Neuronal stem cell (in vitro differentiated cells): ENCODE measurements around the gene ESYT2.

Source experiments
- DNase-seq: peaks from one replicate; pipeline ENCODE4 v3.0.0-alpha.2; 2013; ENCODE audit warnings: low spot score
- H2AFZ ChIP-seq: one replicate; pipeline ENCODE4 v1.6.1; 2013; ENCODE audit warnings: mild to moderate bottlenecking, low read length, inconsistent platforms
- H2AK5ac ChIP-seq: 2 replicates; pipeline ENCODE4 v1.6.1; 2013; ENCODE audit warnings: low read depth, mild to moderate bottlenecking, inconsistent platforms, low read length, moderate library complexity, mixed read lengths
- H2BK120ac ChIP-seq: 2 replicates; pipeline ENCODE4 v1.6.1; 2013; ENCODE audit warnings: low read depth, mild to moderate bottlenecking, inconsistent platforms, low read length, moderate library complexity, mixed read lengths
- H2BK12ac ChIP-seq: one replicate; pipeline ENCODE4 v1.6.1; 2013; ENCODE audit warnings: low read length, inconsistent platforms
- H2BK15ac ChIP-seq: 2 replicates; pipeline ENCODE4 v1.6.1; 2013; ENCODE audit warnings: mild to moderate bottlenecking, low read length, inconsistent platforms, mixed read lengths
- H2BK5ac ChIP-seq: one replicate; pipeline ENCODE4 v1.6.1; 2013; ENCODE audit warnings: inconsistent platforms, mild to moderate bottlenecking, low read length, moderate library complexity
- H3K14ac ChIP-seq: one replicate; pipeline ENCODE4 v1.6.1; 2013; ENCODE audit warnings: low read length, inconsistent platforms
- H3K18ac ChIP-seq: 2 replicates; pipeline ENCODE4 v1.6.1; 2013; ENCODE audit warnings: low read length, inconsistent platforms
- H3K23ac ChIP-seq: 2 replicates; pipeline ENCODE4 v1.6.1; 2013; ENCODE audit warnings: low read depth, mild to moderate bottlenecking, mixed read lengths, low read length, inconsistent platforms; ENCODE audit not compliant: poor library complexity
- H3K27ac ChIP-seq: replicated peaks from 3 replicates; pipeline ENCODE4 v1.5.1; 2013; ENCODE audit warnings: low read length, inconsistent platforms
- H3K27me3 ChIP-seq, 3 experiments: 2 replicates each; pipeline ENCODE4 v1.6.1; 2013; ENCODE audit warnings: low read length in 3 of 3, mild to moderate bottlenecking in 2 of 3, inconsistent platforms in 1 of 3, low read depth in 1 of 3, mixed read lengths in 1 of 3, moderate library complexity in 1 of 3; ENCODE audit not compliant: control insufficient read depth in 3 of 3, insufficient read depth in 3 of 3
- H3K36me3 ChIP-seq, 2 donors: replicated peaks in 1 of 2; 2 replicates each; pipeline ENCODE4 v1.6.1; 2013; ENCODE audit warnings: low read length in 2 of 2; ENCODE audit not compliant: control insufficient read depth in 2 of 2, insufficient read depth in 2 of 2
- H3K4ac ChIP-seq: 2 replicates; pipeline ENCODE4 v1.6.1; 2013; ENCODE audit warnings: inconsistent platforms, mild to moderate bottlenecking, low read length, moderate library complexity
- H3K4me1 ChIP-seq, 2 donors: 1 replicate in 1 of 2; 2 replicates in 1 of 2; pipeline ENCODE4 v1.6.1; 2013; ENCODE audit warnings: low read length in 2 of 2, low read depth in 1 of 2; ENCODE audit not compliant: control insufficient read depth in 2 of 2, insufficient read depth in 1 of 2
- H3K4me2 ChIP-seq: one replicate; pipeline ENCODE4 v1.6.1; 2013; ENCODE audit warnings: mild to moderate bottlenecking, low read length, inconsistent platforms; ENCODE audit not compliant: insufficient read depth, poor library complexity, severe bottlenecking
- H3K4me3 ChIP-seq, 2 donors: 2 replicates each; pipeline ENCODE4 v1.5.1; 2013; ENCODE audit warnings: low read length in 2 of 2, mild to moderate bottlenecking in 2 of 2, inconsistent platforms in 1 of 2, moderate library complexity in 1 of 2
- H3K79me1 ChIP-seq: one replicate; pipeline ENCODE4 v1.6.1; 2013; ENCODE audit warnings: low read depth, mild to moderate bottlenecking, inconsistent platforms, low read length, moderate library complexity
- H3K9ac ChIP-seq: one replicate; pipeline ENCODE4 v1.6.1; 2013; ENCODE audit warnings: mild to moderate bottlenecking, low read depth, low read length, inconsistent platforms; ENCODE audit not compliant: poor library complexity
- H3K9me3 ChIP-seq, 2 donors: replicated peaks in 1 of 2; 2 replicates each; pipeline versions ENCODE3 to v1.6.1; 2013; ENCODE audit warnings: low read length in 2 of 2, mild to moderate bottlenecking in 2 of 2, inconsistent platforms in 1 of 2, low read depth in 1 of 2, mixed read lengths in 1 of 2, moderate library complexity in 1 of 2; ENCODE audit not compliant: control insufficient read depth in 2 of 2, insufficient read depth in 1 of 2
- H4K8ac ChIP-seq: one replicate; pipeline ENCODE4 v1.6.1; 2013; ENCODE audit warnings: low read depth, mild to moderate bottlenecking, inconsistent platforms, low read length, moderate library complexity
- H4K91ac ChIP-seq: one replicate; pipeline ENCODE4 v1.6.1; 2013; ENCODE audit warnings: low read length, low read depth, mild to moderate bottlenecking, inconsistent platforms; ENCODE audit not compliant: poor library complexity
- WGBS, 2 donors: extraction: QIAGEN DNeasy Blood & Tissue Kit; methylation state at CpG; one replicate each; pipeline ENCODE4 v1.1.7; 2013; ENCODE audit warnings: missing lambda C conversion rate in 2 of 2, mixed read lengths in 1 of 2; ENCODE audit not compliant: insufficient read length in 2 of 2, insufficient replicate concordance in 1 of 2; ENCODE audit errors: extremely low coverage in 2 of 2; 5-methylcytosine and 5-hydroxymethylcytosine counted together

Gene ESYT2

DNA sequence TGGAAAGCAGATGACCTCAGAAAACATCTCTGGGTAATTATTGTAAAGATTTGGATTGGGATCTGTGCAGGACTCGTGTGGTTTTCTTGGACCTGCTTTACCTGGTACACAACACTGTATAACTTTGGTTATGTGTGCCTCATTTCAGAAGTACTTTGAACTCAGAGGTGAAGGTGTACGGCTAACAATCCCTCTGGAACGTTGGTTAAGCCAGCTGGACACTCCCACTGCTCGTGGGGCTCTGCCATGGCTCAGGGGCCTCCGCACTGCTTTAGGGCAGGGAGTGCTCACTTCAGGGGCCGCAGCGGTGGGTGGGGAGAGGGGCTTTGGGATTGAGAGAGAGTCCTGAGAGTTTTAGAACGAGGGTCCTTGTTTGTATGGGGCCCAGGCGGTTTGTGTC, 40.6 kb upstream of the ESYT2 start:
- H3K27ac ChIP-seq, result no peak overlapping the region
- H2BK15ac ChIP-seq, result no peak overlapping the region
- no peak overlapping the region for H2BK120ac ChIP-seq
- H2BK12ac ChIP-seq, result no peak overlapping the region
- H3K36me3 ChIP-seq, result peaks cover 10 to 43% of the 10 kb centered on the region in 2 donors
- no peak overlapping the region for H3K14ac ChIP-seq
- H2AFZ ChIP-seq, result no peak overlapping the region
- H2AK5ac ChIP-seq, result no peak overlapping the region
- WGBS, 2 donors, result no CpG with 5 or more reads among the region's 9 CpGs
- no peaks in the 10 kb centered on the region for H3K27me3 ChIP-seq
- H4K8ac ChIP-seq, result no peak overlapping the region
- H3K4me3 ChIP-seq, result no peak overlapping the region
- H4K91ac ChIP-seq, result no peak overlapping the region
- no peaks in the 10 kb centered on the region for H3K9me3 ChIP-seq
- DNase-seq, result no peak
- H3K4me2 ChIP-seq, result no peak overlapping the region
- no peak overlapping the region for H2BK5ac ChIP-seq
- H3K23ac ChIP-seq, result no peak overlapping the region
- peaks cover 0 to 10% of the 10 kb centered on the region in 2 donors for H3K4me1 ChIP-seq
- peaks cover 14% of the 10 kb centered on the region for H3K79me1 ChIP-seq
- no peak overlapping the region for H3K18ac ChIP-seq
- H3K4ac ChIP-seq, result peak overlapping the region; percentile 89
- H3K9ac ChIP-seq, result no peak overlapping the region

DNA sequence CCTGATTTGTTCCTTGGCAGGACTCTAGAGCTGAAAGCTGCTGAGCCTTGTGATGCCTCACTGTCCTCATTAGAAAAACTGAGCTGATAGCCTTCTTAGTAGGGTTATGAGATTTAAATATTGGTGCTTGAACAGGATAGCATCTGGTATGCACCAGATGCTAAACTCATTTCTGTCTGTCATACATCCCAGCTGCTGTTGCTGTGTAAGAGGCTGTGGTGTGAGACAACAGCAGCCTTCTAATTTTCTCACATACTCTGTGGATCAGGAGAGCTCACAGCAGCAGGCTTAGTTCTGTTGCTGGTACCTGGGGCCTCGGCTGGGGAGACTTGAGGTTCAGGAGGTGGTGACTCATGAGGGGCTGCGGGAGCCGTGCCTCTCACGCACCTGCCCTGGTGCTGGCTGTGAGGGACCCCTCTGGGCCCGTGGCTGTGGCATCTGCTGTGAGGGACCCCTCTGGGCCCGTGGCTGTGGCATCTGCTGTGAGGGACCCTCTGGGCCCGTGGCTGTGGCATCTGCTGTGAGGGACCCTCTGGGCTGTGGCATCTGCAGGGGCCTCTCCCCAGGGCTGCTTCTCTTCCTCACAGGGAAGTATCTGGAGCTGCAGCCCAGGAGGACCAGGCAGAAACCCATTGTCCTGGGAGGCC, 39.6 kb upstream of the ESYT2 start:
- Histone ChIP-seq H3K14ac (no peak overlapping the region), H2BK5ac (no peak overlapping the region), H3K36me3 (peaks cover 7 to 33% of the 10 kb centered on the region in 2 donors), H2AFZ (no peak overlapping the region), H4K8ac (no peak overlapping the region), H3K79me1 (peaks cover 18% of the 10 kb centered on the region), H3K23ac (no peak overlapping the region), H2BK120ac (no peak overlapping the region), H3K27ac (no peak overlapping the region), H3K4me2 (no peak overlapping the region), H3K4me3 (no peak overlapping the region), H2AK5ac (peak overlapping the region; percentile 52), H3K9ac (no peak overlapping the region), H3K18ac (peak overlapping the region; percentile 64), H3K4ac (no peak overlapping the region), H2BK15ac (no peak overlapping the region), H3K27me3 (no peaks in the 10 kb centered on the region), H3K4me1 (peaks cover 0 to 14% of the 10 kb centered on the region in 2 donors), H2BK12ac (no peak overlapping the region), H4K91ac (no peak overlapping the region), H3K9me3 (no peaks in the 10 kb centered on the region)
- DNase-seq, result no peak
- no CpG with 5 or more reads among the region's 7 CpGs for WGBS, 2 donors

DNA sequence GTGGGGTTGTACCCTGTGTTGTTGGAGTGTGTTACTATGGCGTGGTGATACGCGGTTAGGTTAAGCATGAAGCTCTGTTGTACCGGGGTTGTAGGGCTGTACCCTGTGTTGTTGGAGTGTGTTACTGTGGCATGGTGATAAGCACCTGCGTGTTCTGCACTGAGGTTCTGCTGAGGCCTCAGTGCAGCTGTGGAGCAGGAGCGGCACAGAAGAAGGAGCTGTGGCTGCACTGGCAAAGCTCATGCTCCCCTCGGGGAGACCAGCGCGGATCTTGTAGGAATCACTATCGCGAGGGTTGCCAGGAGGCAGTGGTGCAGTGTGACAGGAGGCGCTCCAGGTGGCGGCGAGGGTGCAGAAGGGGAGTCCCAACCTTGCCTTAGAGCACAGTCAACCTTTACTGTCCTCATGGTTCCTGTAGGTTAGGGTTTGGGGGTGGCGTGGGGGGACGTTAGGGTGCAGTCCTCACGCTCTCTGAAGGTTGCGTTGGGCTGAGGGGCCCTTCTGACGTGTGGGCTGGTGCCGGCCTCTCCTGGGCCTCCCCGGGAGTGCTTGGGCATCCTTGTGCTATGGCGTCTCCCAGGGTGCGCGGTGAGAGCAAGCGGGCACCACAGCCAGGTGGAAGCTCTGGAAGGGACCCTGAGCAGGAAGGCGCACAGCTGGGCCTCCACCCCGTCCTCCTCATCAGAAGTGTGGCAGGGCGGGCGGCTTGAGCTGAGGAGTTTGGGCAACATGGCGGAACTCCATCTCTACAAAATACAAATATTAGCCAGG, 38.1 kb upstream of the ESYT2 start:
- H3K4ac ChIP-seq, result peak overlapping the region; percentile 27
- peak overlapping the region; percentile 41 for H2BK12ac ChIP-seq
- H3K27me3 ChIP-seq, result no peaks in the 10 kb centered on the region
- peak overlapping the region; percentile 54 for H2AK5ac ChIP-seq
- DNase-seq, result no peak
- H4K8ac ChIP-seq, result no peak overlapping the region
- no peak overlapping the region for H3K4me3 ChIP-seq
- peak overlapping the region; percentile 38 for H3K9ac ChIP-seq
- H3K36me3 ChIP-seq, result peaks cover 7 to 22% of the 10 kb centered on the region in 2 donors
- H3K27ac ChIP-seq, result no peak overlapping the region
- H2BK15ac ChIP-seq, result no peak overlapping the region
- H3K79me1 ChIP-seq, result peaks cover 18% of the 10 kb centered on the region
- no peak overlapping the region for H3K4me2 ChIP-seq
- H2BK120ac ChIP-seq, result no peak overlapping the region
- no peak overlapping the region for H3K14ac ChIP-seq
- H2AFZ ChIP-seq, result no peak overlapping the region
- peak overlapping the region; percentile 75 for H3K23ac ChIP-seq
- H3K9me3 ChIP-seq, result no peaks in the 10 kb centered on the region
- WGBS, 2 donors, result no CpG with 5 or more reads among the region's 30 CpGs
- H2BK5ac ChIP-seq, result peak overlapping the region; percentile 87
- no peak overlapping the region for H4K91ac ChIP-seq
- H3K18ac ChIP-seq, result peak overlapping the region; percentile 70
- peaks cover 0 to 14% of the 10 kb centered on the region in 2 donors for H3K4me1 ChIP-seq

DNA sequence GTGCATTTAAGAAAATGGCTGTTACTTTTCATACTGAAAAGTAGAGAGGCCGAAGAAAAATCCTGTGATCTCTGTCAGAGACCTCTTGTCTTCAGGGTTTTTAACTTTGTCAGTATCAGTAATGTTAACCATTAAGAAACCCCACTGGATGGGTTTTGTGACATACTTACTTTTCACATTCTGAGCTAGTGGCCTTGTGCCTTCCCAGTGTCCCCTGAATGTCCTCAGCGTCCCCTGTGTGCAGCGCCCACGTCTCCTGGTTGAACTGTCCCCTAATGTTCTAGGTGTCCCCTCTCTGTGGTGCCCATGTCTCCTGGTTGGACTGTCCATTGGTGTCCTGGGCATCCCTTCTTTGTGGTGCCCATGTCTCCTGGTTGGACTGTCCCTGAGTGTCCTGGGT, 36.7 kb upstream of the ESYT2 start:
- Histone ChIP-seq H2BK12ac (no peak overlapping the region), H3K79me1 (peaks cover 15% of the 10 kb centered on the region), H3K4ac (no peak overlapping the region), H2AK5ac (no peak overlapping the region), H3K9ac (no peak overlapping the region), H3K9me3 (no peaks in the 10 kb centered on the region), H3K23ac (no peak overlapping the region), H4K8ac (no peak overlapping the region), H2AFZ (no peak overlapping the region), H4K91ac (no peak overlapping the region), H3K4me2 (no peak overlapping the region), H2BK5ac (no peak overlapping the region), H3K14ac (peak overlapping the region; percentile 75), H3K27ac (no peak overlapping the region), H2BK120ac (no peak overlapping the region), H3K4me3 (peak overlapping the region in 1 of 2 donors; percentile 22), H3K4me1 (peaks cover 0 to 17% of the 10 kb centered on the region in 2 donors), H3K27me3 (no peaks in the 10 kb centered on the region), H2BK15ac (no peak overlapping the region), H3K18ac (no peak overlapping the region), H3K36me3 (peaks cover 6 to 8% of the 10 kb centered on the region in 2 donors)
- no peak for DNase-seq
- WGBS, 2 donors, result no CpG with 5 or more reads among the region's 4 CpGs
